ENCODE results near the gene CLECL1. TPM values are rescaled to one million over a fixed set of nuclear protein-coding genes. Genes with fewer than 3 reads are reported as not detected.

The CLECL1 gene
- total and polyA plus RNA-seq, 2 of the 8 experiments (the other 6 are each of a cell fraction or from before 2014, with no cell fraction given) = not detected

DNA sequence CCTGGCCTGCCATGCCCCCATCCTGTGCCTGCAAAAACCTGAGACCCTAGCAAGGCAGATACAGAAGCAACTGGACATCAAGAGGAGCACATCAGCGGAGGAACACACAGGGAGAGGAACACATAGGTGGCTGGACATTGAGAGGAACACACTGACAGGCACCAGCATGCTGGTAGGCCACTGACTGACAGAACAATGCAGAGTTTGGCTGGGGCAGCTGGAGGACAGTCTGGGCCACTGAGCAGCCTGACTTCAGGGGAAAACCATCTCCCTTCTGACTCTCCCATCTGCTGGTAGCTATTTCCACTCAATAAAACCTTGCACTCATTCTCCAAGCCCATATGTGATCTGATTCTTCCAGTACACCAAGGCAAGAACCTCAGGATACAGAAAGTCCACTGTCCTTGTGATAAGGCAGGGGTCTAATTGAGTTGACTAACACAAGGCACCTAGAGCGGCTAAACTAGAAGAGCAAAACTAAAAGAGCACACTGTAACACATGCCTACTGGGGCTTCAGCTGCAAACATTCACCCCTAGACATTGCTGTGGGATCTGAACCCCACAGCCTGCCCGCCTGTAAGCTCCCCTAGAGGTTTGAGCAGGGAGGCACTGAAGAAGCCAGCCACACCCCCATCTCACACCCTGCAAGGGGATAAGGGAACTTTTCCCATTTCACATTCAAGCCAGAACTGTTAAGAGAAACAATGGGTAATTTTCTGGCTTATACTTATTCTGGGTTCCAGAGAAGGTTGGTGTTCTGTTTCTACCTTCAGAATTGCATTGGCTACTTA, 22.1 kb downstream of the CLECL1 start:
- Histone ChIP-seq H3K4me3 (ENCODE audit: extremely low read depth in 1 of 4, insufficient read depth in 2 of 4, low read depth in 3 of 4, low read length in 4 of 4) (no peak overlapping the region), H2AK5ac (ENCODE audit: low read depth, low read length) (no peak overlapping the region), H2BK20ac (ENCODE audit: low read length) (no peak overlapping the region), H3K4ac (replicated peaks; ENCODE audit: insufficient read length, low read depth, low read length) (no peak overlapping the region), H4K8ac (ENCODE audit: extremely low read depth, insufficient read depth, low read length) (no peak overlapping the region), H2BK15ac (ENCODE audit: low read length) (no peak overlapping the region), H2BK120ac (replicated peaks; ENCODE audit: low read depth, low read length) (no peak overlapping the region), H3K18ac (ENCODE audit: extremely low read depth, low read length) (no peak overlapping the region), H3K9me3 (ENCODE audit: insufficient read depth in 2 of 2, low read depth in 1 of 2, low read length in 1 of 2) (no peaks in the 10 kb centered on the region), H3K4me2 (ENCODE audit: insufficient read depth in 1 of 2, low read depth in 2 of 2, low read length in 2 of 2) (no peak overlapping the region), H3K79me1 (ENCODE audit: low read depth, low read length) (no peaks in the 10 kb centered on the region), H3K79me2 (ENCODE audit: control insufficient read depth in 1 of 2, insufficient read depth in 2 of 2, low read length in 2 of 2) (no peaks in the 10 kb centered on the region), H4K20me1 (replicated peaks in 1 of 2; ENCODE audit: control insufficient read depth in 1 of 2, insufficient read depth in 2 of 2, low read length in 2 of 2) (no peaks in the 10 kb centered on the region), H2BK12ac (ENCODE audit: low read depth, low read length) (peak overlapping the region; percentile 43; the same call in 1 of the 2 replicates), H2AFZ (ENCODE audit: low read length) (no peak overlapping the region), H3K56ac (replicated peaks; ENCODE audit: insufficient read length, low read depth, low read length) (no peak overlapping the region), H3K14ac (ENCODE audit: insufficient read length) (no peak overlapping the region), H2BK5ac (ENCODE audit: low read depth, low read length) (no peak overlapping the region), H4K91ac (replicated peaks; ENCODE audit: insufficient read length, low read length) (no peak overlapping the region), H3K23me2 (ENCODE audit: low read depth, low read length) (no peaks in the 10 kb centered on the region), H3K27ac (ENCODE audit: low read depth, low read length) (no peak overlapping the region), H3K9ac (replicated peaks in 1 of 4; ENCODE audit: extremely low read depth in 1 of 4, low read depth in 3 of 4, low read length in 3 of 4) (no peak overlapping the region), H3K36me3 (ENCODE audit: control insufficient read depth in 2 of 4, insufficient read depth in 4 of 4, low read length in 3 of 4) (no peaks in the 10 kb centered on the region), H4K5ac (ENCODE audit: insufficient read length, low read depth, low read length) (no peak overlapping the region), H3K23ac (ENCODE audit: insufficient read length) (no peak overlapping the region), H3K27me3 (replicated peaks in 1 of 4; ENCODE audit: control insufficient read depth in 3 of 4, extremely low read depth in 1 of 4, insufficient read depth in 3 of 4, low read length in 3 of 4) (no peaks in the 10 kb centered on the region), H3K4me1 (replicated peaks in 1 of 4; ENCODE audit: control insufficient read depth in 3 of 4, insufficient read depth in 4 of 4, low read length in 3 of 4) (peaks cover 0 to 2% (median 0%) of the 10 kb centered on the region in 4 experiments; a peak in 1 of 7 replicates)
- no peak for FAIRE-seq
- ChIA-PET POLR2A (ENCODE audit: partially characterized antibody) (interaction anchor here (1.4 to 2.5 kb wide), 2 partner anchors 11 to 63 kb away, joined by 6 to 7 read pairs; no protein-coding TSS in a partner anchor), CTCF (ENCODE audit: partially characterized antibody) (interaction anchor here (0.6 to 6.1 kb wide), 4 partner anchors 21 to 555 kb away, joined by 3 to 62 read pairs (median 4); no protein-coding TSS in a partner anchor)
- TF ChIP-seq NANOG (IDR thresholded peaks at IDR 0.05; ENCODE audit: insufficient read depth, low read depth, low read length, poor library complexity, severe bottlenecking) = no peak
- peak in 1 of 3 experiments; percentile 1; a peak in 1 of 4 replicates for TF ChIP-seq CTCF (IDR thresholded peaks at IDR 0.05; ENCODE audit: control extremely low read depth in 1 of 3, insufficient read depth in 1 of 3, low read depth in 1 of 3, low read length in 3 of 3)
- no peak for TF ChIP-seq SP2 (IDR thresholded peaks at IDR 0.05; ENCODE audit: low read length)
- 85% methylated on average over 3 of the region's 3 CpGs; no CpG with 5 or more reads in 1 of the 2 experiments for WGBS, 2 experiments (ENCODE audit: extremely low coverage in 1 of 2, insufficient coverage in 1 of 2, insufficient read length in 1 of 2, insufficient replicate concordance in 2 of 2, low coverage in 1 of 2, low lambda C conversion rate in 2 of 2, missing lambda C conversion rate in 1 of 2)
- no peak for DNase-seq (ENCODE audit: low read depth in 1 of 2, low spot score in 2 of 2)
